ENCODE results near the gene ARHGDIG. TPM values are rescaled to one million over a fixed set of nuclear protein-coding genes. Genes with fewer than 3 reads are reported as not detected.
"Not testable (repeated sequence)": the region's sequence is repeated elsewhere in the genome, so short reads cannot be mapped to it uniquely, and the experiment has no call there.

The ARHGDIG gene
- total RNA-seq, 1 donor from 2014 or later: 7.0 TPM

- Histone ChIP-seq H3K36me3 (peaks cover 66% of the 10 kb centered on the region), H3K4me1 (peaks cover 20% of the 10 kb centered on the region), H3K27ac (replicated peaks) (peak overlapping the region; percentile 62), H3K4me3 (peak overlapping the region; percentile 49), H3K27me3 (ENCODE audit: low read depth) (no peaks in the 10 kb centered on the region), H3K9me3 (replicated peaks) (no peaks in the 10 kb centered on the region)
- no peak for DNase-seq
- TF ChIP-seq CTCF (IDR thresholded peaks at IDR 0.05; ENCODE audit: borderline replicate concordance): no peak
- intact Hi-C loops (cut with micrococcal nuclease): no loop called here
Measured at GRCh38 chr16:252366-253337, 27.7 kb upstream of the ARHGDIG start.

GRCh38 chr16:253833-254232 is 26.6 kb upstream of the ARHGDIG start:
- H3K4me3 ChIP-seq: no peak overlapping the region
- intact Hi-C loops (cut with micrococcal nuclease): no loop called here
- H3K36me3 ChIP-seq: peaks cover 66% of the 10 kb centered on the region
- H3K9me3 ChIP-seq (replicated peaks): no peaks in the 10 kb centered on the region
- H3K27ac ChIP-seq (replicated peaks): peak overlapping the region; percentile 29
- no peak for TF ChIP-seq CTCF (IDR thresholded peaks at IDR 0.05; ENCODE audit: borderline replicate concordance)
- H3K4me1 ChIP-seq: peaks cover 20% of the 10 kb centered on the region
- DNase-seq: no peak
- H3K27me3 ChIP-seq (ENCODE audit: low read depth): no peaks in the 10 kb centered on the region

GRCh38 chr16:254461-254860 is 25.9 kb upstream of the ARHGDIG start:
- intact Hi-C loops (cut with micrococcal nuclease): no loop called here
- no peak for TF ChIP-seq CTCF (IDR thresholded peaks at IDR 0.05; ENCODE audit: borderline replicate concordance)

GRCh38 chr16:255183-255582 is 25.2 kb upstream of the ARHGDIG start:
- TF ChIP-seq CTCF (IDR thresholded peaks at IDR 0.05; ENCODE audit: borderline replicate concordance): no peak
- intact Hi-C loops (cut with micrococcal nuclease): no loop called here

More at GRCh38 chr16:254461-254860, 25.9 kb upstream of the ARHGDIG start:
- peaks cover 20% of the 10 kb centered on the region for H3K4me1 ChIP-seq
- no peak for DNase-seq
- H3K9me3 ChIP-seq (replicated peaks): no peaks in the 10 kb centered on the region
- H3K27ac ChIP-seq (replicated peaks): no peak overlapping the region
- H3K36me3 ChIP-seq: peaks cover 66% of the 10 kb centered on the region
- H3K4me3 ChIP-seq: no peak overlapping the region
- H3K27me3 ChIP-seq (ENCODE audit: low read depth): no peaks in the 10 kb centered on the region

GRCh38 chr16:258091-258490 is 22.3 kb upstream of the ARHGDIG start:
- H3K27ac ChIP-seq (replicated peaks); H3K9me3 ChIP-seq (replicated peaks); H3K4me3 ChIP-seq; DNase-seq; intact Hi-C loops (cut with micrococcal nuclease); H3K27me3 ChIP-seq (ENCODE audit: low read depth): not testable (repeated sequence)
- peaks cover 11% of the 10 kb centered on the region for H3K4me1 ChIP-seq
- peaks cover 87% of the 10 kb centered on the region for H3K36me3 ChIP-seq

More at GRCh38 chr16:255183-255582, 25.2 kb upstream of the ARHGDIG start:
- no peak overlapping the region for H3K4me3 ChIP-seq
- H3K36me3 ChIP-seq: peaks cover 66% of the 10 kb centered on the region
- no peak for DNase-seq
- no peak overlapping the region for H3K27ac ChIP-seq (replicated peaks)
- peaks cover 20% of the 10 kb centered on the region for H3K4me1 ChIP-seq
- no peaks in the 10 kb centered on the region for H3K9me3 ChIP-seq (replicated peaks)
- no peaks in the 10 kb centered on the region for H3K27me3 ChIP-seq (ENCODE audit: low read depth)

GRCh38 chr16:259226-259625 is 21.2 kb upstream of the ARHGDIG start:
- intact Hi-C loops (cut with micrococcal nuclease): no loop called here
- no peak overlapping the region for H3K27ac ChIP-seq (replicated peaks)
- no peak overlapping the region for H3K4me3 ChIP-seq
- DNase-seq: no peak
- TF ChIP-seq CTCF (IDR thresholded peaks at IDR 0.05; ENCODE audit: borderline replicate concordance): no peak
- no peaks in the 10 kb centered on the region for H3K27me3 ChIP-seq (ENCODE audit: low read depth)
- no peaks in the 10 kb centered on the region for H3K9me3 ChIP-seq (replicated peaks)
- peaks cover 90% of the 10 kb centered on the region for H3K36me3 ChIP-seq
- no peaks in the 10 kb centered on the region for H3K4me1 ChIP-seq
